Breast epithelium (tissue), 3 donors: Measurements from ENCODE around the gene ONECUT1.

Experiments used
- CTCF ChIP-seq, 3 donors: fragments of 450-650 bp; IDR thresholded peaks; one replicate each; pipeline ENCODE4 v1.5.1; 2016 to 2017; ENCODE audit warnings: antibody characterized with exemption in 3 of 3, mild to moderate bottlenecking in 3 of 3, moderate library complexity in 3 of 3
- POLR2A ChIP-seq: fragments of 450-650 bp; IDR thresholded peaks from one replicate; pipeline ENCODE4 v1.6.1; 2016; ENCODE audit warnings: antibody characterized with exemption, mild to moderate bottlenecking, moderate library complexity

- no peak for TF ChIP-seq CTCF (IDR thresholded peaks at IDR 0.05)
- TF ChIP-seq POLR2A: no peak
These were observed 24.4 kb downstream of the ONECUT1 start for GRCh38 chr15:52765785-52766184.
